ENCODE measurements around the gene TTC32.

TTC32 gene

GRCh38 chr2:19876751-19877150 is 25.0 kb downstream of the TTC32 start:
- DNase-seq (ENCODE audit: low spot score): no peak

- DNase-seq (ENCODE audit: low spot score): no peak
Measured at GRCh38 chr2:19875280-19875679, 26.5 kb downstream of the TTC32 start.

DNA sequence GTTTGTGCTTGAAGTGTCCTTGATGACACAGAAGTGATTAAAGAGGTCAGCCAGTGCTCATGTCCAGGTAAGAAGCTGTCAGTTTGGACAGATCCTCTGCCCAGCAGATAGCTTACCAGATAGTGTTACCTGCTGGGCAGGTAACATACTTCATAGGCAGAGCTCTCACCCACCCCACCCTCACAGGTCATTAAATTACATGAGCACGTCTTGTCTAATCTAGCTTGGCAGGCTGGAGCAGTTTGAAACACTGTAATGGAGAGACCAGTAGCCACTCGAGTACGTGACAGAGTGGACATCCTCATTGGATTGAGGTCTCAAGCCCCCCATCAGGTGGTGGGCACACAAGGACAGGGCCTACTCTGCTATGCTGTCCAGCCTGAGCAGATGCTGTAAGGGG is 27.1 kb downstream of the TTC32 start:
- DNase-seq (ENCODE audit: low spot score): no peak

GRCh38 chr2:19873014-19873413 is 28.8 kb downstream of the TTC32 start:
- no peak for DNase-seq (ENCODE audit: low spot score)

DNA sequence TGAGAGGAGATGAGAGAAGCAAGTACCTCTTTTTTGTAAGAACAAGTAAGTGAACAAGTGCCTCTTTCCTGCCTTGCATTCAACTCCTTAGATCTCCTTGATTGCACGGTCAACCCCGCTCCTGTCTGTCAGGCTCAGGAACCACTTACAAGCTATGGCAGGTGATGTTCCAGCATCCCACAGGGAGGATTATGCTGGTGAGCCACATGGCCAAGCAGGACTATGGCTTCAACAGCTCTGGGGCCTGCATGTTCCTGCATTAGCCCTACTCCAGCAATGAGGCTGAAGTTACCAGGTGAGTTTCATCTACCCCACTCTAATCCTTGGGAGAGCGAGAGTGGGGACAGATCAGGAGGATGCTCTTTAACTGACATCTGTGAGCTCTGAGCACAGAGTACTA is 29.5 kb downstream of the TTC32 start:
- no peak for DNase-seq (ENCODE audit: low spot score)

DNA sequence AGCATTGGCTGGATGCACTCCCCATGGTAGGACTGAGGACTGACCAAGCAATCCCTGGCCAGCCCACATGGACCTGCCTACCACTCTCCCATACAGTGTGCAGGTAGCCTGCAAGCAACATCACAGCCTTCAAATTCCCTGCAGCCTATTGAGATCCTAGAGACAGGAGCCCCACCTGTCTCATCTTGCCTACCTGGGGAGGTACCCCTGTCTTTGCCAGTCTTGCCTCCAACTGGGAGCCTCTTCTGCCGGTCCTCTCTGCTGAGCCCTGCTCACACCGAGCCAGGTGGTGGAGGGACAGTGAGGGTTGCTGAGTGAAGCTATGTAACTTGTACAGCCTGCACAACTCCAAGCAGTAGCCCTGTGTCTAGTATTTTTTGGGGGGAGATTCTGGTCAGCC is 29.9 kb downstream of the TTC32 start:
- DNase-seq (ENCODE audit: low spot score): no peak

DNA sequence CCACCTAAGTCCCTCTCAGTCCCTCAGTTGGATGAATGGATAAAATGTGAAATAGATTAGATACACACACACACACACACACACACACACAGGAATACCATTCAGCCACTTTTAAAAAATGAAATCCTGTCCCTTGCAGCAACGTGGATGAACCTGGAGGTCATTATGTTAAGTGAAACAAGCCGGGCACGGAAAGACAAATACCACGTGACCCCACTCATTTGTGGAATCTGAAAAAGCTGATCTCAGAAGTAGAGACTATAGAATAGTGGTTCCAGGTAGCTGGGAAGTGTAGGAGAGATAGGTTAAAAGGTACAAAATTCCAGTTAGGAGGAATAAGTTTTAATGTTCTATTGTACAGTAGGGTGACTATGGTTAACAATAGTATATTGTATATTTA is 31.0 kb downstream of the TTC32 start:
- no peak for DNase-seq (ENCODE audit: low spot score)

- peak; percentile 65 for DNase-seq (ENCODE audit: low spot score)
Measured at GRCh38 chr2:19868701-19869580, 32.8 kb downstream of the TTC32 start.

DNA sequence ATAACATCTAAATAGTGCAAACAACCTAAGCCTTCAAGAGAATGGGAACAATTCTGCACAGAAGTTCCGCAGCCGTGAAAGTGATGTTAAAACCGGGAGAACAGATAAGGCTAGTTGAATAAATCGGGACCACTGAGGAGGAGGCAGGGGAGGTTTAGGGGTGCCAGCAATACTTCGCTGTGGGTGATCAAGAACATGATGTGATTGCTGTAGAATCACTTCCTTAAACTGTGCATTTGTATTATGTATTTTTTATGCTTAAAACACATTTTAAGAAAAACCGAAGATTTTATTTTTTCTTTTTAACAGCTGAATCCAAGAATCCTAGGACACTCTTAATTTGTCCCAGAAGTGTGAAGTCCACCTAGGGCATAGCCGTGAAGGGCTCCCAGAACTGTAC is 33.6 kb downstream of the TTC32 start:
- DNase-seq (ENCODE audit: low spot score): no peak

DNA sequence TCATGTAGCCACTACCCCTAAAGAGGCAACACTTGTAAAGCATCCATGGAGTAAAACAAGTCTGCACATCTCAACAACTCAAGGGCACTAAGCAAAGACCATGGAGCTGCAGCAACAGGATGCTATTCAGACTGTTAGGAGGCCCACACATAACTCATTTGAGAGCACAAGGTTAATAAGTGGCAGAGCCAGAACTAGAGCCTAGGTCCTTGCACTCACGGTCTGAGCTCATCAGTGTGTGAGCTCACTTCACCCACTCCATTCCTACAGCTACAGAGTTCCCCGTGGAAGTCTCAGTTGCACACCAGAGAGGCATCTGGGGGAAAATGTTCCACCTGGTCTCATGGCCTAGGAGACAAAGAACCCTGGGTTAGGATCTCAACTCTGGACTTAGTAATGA is 35.0 kb downstream of the TTC32 start:
- no peak for DNase-seq (ENCODE audit: low spot score)

DNA sequence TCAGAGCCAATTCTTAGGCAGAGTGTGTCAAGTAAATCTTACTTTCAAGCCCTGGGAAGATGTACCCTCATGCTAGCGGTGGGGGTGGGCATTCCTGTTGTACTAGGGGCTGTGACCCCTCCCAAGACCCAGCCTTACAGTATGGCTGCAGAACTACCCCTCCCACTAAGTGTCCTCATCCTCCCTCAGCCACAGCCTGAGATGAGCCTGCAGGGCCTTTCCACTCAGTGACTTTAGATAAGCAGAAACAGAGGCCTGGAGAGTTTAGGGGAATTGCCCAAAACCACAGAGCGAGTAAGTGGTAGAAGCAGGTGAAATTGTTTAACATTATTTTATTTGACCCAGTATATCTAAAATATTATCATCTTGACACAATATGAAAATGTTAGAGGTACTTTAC is 36.6 kb downstream of the TTC32 start:
- no peak for DNase-seq (ENCODE audit: low spot score)

DNA sequence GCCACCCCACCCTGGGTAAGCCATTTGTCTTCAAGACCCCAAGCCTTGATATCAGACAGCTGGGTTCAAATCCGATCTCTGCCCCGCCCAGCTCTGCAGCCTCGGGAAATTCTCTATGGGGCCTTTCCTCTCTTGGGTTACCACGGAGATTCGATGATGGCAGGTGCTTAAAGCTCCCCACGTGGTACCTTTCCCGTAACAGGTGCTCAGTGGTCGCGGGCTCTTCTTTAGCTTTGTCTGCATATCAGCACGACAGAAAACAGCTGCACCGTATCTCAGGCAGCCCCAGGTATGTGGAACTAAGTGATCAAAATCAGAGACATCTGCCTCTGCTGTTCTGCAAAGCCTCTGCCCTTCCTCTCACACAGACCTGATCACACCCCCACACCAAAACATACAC is 37.4 kb downstream of the TTC32 start:
- DNase-seq (ENCODE audit: low spot score): no peak

GRCh38 chr2:19863303-19864041 is 38.3 kb downstream of the TTC32 start:
- DNase-seq (ENCODE audit: low spot score): peak; percentile 45

DNA sequence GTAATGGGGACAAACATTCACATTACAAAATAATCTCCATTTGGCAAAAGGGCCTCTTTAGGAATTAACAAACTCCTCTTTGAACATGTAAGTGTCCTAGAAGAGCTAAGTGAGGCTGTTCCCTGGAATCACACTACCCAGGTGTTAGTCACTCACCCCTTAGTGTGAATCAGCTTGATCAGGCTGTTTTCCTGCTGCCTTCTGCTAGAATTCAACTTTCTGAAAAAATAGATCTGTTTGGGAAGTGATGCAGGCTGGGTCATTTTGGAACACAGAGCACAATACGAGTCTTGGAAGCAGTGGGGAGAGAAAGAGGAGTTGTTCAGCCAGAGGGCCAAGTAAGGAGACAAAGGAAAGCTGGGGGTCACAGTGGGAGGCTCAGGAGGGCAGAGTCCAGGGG is 40.0 kb downstream of the TTC32 start:
- no peak for DNase-seq (ENCODE audit: low spot score)

GRCh38 chr2:19860022-19860421 is 41.8 kb downstream of the TTC32 start:
- no peak for DNase-seq (ENCODE audit: low spot score)

DNA sequence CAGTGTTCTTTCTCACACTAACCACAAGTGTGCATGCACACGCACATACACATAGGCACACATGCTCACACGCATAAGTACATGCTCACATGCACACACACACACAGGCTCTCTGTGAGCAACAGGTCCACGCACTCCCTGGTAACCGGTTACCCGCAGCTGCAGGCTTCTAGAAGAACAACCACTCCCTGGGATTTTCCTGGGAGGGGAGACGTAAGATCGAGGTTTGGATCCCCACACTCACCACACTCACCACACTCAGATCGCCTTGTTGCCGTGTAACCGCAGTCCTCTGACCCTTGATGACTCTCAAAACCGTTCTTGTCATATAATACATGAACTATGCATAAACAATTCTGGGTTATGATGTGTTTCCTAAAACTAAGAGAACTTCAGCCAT is 42.2 kb downstream of the TTC32 start:
- DNase-seq (ENCODE audit: low spot score): no peak

DNA sequence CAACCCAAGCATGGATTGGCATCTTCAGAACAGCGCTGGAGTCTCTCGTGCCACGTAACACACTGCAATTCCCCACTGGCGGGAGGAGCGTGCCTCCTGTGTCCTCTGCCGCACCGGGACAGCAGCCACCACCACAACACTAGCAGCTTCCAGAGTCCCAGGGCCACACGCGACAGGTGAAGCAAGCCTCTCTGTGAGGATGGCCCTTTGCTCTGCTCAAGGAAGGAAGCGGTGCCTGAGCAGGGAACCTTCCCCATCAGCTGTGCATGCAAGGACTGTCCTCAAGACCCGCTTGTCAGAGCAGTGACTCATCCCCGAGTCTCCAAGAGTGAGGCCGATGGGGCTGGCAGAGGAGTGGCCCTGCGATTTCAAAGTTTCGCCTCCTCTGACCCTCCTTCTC is 44.0 kb downstream of the TTC32 start:
- no peak for DNase-seq (ENCODE audit: low spot score)

GRCh38 chr2:19857100-19857499 is 44.7 kb downstream of the TTC32 start:
- DNase-seq (ENCODE audit: low spot score): no peak

DNA sequence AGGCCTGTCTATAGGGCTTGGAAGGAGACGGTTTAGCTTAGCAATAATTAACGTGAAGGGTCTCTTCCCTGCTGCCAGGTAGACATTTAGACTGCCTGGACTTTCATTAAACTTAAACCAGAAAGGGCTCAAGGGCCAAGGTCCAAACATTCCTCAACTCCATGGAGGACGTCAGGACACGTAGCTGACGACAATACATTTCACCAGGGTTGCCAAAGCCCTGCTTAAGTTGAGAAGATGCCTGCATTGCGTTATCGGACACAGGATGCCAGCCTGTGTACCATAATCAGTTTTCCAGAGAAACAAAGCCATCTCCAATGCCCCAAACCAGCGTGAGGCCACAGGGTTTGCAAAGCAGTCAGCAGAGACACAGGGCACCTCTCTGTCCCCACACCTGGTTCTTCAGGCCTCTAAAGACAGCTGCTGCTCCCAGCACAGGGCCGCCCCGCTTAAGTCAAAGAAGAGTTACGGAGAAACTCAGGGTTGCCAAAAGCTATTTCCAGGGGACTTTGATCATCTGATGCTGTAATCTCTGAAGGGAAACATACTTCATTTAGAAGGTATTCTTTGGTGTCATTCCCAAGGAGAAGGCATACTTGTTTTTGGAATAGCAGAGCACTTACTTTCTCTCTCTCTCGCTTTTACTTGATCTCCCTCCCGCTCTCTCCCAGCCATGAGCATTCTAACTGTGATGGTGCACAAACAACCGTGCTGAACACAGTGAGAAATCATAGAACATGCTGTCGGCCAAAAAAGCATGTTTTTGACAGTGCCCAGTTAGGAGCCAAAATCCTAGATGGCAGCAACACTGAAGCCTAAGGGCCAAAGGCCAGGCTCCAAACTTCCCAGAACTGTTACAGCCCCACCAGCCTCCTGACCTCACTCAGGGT is 46.0 kb downstream of the TTC32 start:
- DNase-seq (ENCODE audit: low spot score): no peak

- DNase-seq (ENCODE audit: low spot score): no peak
Measured at GRCh38 chr2:19854596-19855541, 46.9 kb downstream of the TTC32 start.

GRCh38 chr2:19851116-19851695 is 50.6 kb downstream of the TTC32 start:
- no peak for DNase-seq (ENCODE audit: low spot score)
